GM19395 (cell line): ENCODE results near the gene FBLN1.

Experiments used
- ATAC-seq: cut with Tn5 transposase; IDR thresholded peaks from one replicate; pipeline ENCODE4 v1.9.1; 2021; ENCODE audit warnings: mild to moderate bottlenecking, moderate library complexity; ENCODE audit not compliant: unreplicated experiment

The FBLN1 gene

DNA sequence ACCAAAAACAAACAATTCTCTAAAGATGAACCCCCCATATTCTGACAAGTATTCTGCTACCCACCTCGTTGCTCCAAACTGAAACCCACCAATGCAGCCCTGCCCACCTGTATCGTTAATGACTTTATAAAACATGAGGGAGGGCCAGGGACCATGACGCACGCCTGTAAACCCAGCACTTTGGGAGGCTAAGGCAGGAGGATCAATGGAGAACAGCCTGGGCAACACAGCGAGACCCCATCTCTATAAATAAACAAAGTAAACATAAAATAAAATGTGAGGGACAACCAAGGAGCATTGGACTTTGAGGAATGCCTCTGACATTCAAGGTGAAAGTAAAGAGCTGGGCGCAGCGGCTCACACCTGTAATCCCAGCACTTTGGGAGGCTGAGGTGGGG lies 129.2 kb downstream of the FBLN1 start:
- no peak for ATAC-seq

DNA sequence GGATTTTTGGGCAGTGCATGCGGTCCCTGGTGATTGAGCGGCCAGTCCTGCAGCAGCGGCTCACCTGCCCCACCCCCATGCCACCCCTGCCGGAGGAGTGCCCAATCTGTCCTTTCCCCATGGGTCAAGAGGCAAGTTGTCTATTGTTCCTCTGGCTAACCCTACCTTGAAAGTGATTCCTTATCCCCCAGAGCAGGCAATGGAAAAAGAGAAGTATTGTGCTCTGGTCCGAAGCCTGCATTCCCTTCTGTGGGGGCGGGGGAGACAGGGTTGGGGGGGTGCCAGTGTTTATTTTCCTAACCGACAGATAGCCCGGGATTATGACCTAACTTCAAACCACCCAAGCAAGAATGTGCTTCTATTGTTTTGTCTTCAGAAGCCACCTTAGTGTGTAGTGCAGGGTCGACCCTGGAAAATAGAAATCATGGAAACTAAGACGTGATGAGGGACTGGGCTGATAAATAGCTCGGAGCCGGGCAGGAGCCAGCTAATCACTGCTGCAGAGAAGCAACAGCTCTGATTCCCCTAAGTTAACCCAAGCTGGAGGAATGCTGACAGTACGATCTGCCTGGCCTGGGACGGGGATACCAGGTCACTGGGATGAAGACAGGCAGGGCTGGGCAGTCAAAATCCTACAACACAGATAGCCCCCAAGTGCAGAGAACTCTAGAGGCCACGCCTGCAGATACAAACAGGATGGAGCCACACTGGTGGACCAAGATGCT lies 130.3 kb downstream of the FBLN1 start:
- no peak for ATAC-seq

DNA sequence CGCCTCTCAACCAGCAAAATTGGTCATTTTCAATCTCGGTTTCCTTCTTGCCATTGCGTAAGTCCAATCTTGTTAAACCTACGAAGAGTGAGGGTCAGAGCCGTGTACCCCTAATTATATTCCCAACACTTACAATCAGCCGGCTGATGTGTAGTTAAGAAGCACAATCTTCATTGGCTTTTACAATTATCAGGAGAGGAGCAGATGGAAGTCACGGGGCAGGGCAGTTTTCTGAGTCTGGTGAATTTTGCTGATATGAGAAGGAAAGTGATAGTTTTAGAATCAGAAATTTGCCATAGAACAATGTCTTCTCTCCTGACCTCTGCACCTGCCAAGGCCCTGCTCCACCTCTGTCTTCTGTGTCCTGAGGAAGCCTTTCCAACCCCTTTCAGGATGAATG lies 134.0 kb downstream of the FBLN1 start:
- ATAC-seq = no peak

DNA sequence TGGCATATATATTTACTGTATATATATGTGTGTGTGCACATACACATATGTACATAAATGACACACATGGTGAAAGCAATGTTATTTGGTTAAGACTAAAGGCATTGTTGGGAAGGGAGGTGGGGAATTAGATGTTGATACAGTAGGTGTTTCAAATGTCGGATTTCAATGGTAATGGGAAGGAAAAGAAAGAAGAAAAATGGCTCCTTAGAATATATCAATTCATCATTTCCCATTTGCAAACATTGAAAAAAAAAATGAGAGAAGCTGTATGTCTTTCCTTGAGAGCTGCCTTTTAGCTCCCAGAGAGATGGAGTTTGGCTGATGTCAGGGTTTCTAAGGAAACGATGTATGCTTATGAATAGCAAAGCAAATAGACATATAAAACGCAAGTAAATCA lies 135.5 kb downstream of the FBLN1 start:
- ATAC-seq = no peak

DNA sequence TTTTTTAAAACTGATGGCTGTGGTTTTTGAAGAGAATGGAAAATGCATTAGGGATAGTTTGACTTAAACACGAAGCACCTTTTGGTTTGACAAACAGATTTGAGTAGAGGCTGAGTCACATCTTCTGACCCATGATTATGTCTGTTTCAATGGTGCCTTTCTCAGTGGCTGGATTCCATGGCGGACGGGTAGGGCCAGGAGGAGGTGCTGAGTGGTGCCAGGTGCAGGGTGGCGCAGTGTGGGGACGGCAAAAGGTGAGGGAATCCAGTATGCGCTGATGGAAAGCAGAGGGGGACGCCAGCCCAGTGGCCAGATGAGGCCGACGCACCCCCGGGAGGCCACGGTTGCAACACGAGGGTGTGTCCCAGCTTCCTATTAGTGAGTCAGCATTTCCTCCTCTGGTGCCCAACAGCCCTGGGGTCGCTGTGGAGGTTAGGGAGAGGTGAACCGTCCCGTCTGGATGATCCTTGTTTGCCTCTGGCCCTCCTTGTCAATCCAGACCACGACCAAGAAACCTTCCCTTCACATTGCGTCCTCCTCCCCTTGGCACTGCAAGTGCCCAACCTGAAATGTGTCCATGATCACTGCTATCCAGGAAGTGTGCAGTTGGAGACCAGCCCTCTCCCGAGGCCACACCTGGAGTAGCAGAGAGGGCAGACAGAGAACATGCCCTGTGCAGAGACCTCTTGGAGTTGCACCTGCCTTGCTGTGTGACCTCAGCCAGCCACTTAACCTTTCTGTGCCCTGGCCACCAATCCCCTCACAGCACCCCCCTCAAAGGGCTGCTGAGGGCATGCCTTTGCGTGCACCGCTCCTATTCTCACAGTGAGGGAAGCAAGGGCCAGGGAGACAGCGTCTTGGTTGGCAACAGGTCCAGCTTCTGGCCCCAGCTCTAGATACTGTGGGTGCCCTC lies 136.4 kb downstream of the FBLN1 start:
- no peak for ATAC-seq

DNA sequence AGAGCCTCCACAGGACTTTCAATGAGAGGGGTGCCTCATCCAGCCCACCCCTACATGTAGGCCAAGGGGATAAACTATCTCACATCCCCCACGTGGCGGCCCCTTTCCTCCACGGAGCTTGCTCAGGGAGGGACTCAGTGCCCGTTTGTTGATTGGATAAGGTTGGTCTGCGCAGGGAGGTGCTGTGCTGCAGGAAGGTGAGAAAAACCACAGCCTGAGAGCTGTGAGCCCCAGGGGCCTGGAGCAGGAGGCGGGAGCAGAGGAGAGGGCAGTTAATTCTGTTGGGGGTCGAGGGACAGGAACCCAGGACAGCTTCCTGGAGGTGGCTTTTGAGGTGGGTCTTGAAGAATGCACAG lies 137.0 kb downstream of the FBLN1 start:
- no peak for ATAC-seq

DNA sequence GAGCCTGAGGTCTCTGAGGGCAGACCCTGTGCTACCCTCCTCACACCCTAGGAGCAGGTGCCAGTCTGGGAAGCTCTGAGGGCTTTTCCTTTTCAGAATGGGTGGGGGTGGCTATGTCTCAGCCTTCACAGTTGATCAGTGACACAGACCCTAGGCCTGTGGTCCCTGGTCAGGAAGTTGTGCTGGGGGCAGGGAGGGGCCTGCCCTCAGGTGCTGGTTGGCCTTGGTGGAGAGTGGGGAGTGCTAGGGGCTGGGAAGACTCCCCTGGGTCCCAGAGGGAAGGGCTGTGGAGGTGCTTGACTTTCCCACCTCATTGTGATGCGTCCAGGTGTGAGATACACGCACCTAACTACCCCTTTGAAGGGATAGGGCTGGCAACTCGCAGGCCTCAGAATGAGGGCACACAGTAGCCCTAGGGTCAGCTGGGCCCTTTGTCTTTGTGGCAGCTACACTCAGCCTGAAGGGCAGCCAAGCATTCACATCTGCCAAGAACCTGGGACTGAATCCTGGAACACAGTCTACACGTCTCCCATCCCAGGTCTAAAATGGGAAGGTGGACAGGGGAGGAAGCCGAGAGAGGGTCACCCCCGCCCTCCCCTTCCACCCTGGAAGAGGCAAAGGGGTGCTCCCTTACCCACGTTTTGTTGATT lies 137.7 kb downstream of the FBLN1 start:
- ATAC-seq = no peak

DNA sequence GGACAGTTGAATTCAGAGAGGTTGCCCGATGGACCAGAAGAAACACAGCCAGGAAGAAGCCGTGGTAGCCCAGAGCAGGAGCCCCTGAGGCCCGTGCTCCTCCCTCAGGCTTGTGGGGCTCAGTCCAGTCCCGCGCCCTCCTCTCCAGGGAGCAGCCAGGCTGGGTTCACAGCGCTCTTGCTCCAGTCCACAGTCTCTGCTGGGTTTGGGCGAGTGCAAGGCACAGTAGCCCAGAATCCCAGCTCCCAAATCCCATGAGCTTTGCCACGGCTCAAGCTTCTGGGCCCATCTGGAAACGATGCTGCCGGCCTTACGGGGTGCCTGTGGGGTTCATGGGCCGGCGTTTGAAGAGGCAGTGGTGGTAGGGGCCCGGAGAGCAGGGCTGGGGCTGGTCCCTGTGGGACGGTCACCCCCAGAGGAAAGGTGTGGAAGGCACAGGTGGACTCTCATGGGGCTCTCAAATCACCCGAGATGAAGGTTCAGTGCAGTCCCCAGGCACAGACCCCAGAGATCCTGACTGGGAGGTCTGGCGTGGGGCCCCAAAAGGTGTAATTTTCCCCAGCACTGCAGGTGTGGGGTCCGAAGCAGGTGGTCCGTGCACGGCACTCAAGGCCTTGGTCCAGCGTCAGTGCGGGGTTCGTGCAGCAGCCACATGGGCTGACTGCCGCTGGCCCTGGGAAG lies 138.4 kb downstream of the FBLN1 start:
- no peak for ATAC-seq

DNA sequence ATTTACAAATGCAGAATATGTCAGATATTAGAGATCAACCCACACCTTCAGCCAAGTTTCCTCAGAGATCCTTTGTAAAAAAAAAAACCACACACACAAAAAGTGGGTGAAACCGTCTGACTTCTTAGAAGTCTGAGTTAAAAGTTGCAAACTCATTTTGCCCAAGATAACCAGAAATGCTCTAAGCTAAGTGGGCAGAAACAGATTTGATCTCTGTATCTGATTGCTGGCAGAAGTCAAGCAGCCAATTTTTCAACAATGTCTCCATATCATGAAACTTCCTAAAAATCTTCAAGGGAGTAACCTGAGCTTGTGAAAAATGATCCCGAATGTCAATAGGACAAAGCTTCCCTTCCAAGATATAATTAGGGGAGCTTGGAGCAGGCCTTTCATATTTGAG lies 140.3 kb downstream of the FBLN1 start:
- ATAC-seq = no peak

DNA sequence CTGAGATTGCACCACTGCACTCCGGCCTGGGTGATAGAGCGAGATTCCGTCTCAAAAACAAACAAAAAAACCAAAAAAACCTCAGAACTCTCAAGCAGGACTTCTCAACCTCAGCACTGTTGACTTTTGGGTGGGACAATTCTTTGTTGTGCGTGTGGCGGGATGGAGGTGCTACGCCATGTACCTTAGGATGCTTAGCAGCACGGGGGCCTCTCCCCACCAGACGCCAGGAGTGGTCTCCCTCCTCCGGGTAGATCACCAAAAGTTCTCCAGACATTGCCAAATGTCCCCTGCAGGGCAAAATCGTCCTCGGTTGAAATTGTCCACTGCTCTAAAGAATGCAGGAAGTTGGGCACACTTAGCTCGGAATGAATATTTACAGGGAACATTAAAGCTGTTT lies 142.0 kb downstream of the FBLN1 start:
- ATAC-seq = no peak

DNA sequence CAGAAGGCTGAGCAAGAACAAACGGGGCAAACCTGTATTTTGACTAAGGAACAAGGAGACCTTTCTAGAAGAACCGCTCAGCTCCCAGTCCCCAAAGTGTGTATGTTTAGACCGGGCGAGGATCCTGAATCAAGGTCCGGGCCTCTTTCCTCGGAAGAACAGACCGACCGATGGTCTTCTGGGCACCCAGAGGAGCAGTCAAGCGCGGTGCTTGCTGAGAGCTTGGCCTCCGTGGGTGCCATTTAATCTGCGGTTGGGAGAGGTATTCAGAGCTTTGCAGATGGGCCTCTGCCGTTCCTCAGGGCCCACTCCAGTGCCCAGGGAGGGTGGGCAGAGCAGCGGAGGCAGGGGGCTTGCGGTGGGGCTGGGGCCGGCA lies 142.5 kb downstream of the FBLN1 start:
- no peak for ATAC-seq

DNA sequence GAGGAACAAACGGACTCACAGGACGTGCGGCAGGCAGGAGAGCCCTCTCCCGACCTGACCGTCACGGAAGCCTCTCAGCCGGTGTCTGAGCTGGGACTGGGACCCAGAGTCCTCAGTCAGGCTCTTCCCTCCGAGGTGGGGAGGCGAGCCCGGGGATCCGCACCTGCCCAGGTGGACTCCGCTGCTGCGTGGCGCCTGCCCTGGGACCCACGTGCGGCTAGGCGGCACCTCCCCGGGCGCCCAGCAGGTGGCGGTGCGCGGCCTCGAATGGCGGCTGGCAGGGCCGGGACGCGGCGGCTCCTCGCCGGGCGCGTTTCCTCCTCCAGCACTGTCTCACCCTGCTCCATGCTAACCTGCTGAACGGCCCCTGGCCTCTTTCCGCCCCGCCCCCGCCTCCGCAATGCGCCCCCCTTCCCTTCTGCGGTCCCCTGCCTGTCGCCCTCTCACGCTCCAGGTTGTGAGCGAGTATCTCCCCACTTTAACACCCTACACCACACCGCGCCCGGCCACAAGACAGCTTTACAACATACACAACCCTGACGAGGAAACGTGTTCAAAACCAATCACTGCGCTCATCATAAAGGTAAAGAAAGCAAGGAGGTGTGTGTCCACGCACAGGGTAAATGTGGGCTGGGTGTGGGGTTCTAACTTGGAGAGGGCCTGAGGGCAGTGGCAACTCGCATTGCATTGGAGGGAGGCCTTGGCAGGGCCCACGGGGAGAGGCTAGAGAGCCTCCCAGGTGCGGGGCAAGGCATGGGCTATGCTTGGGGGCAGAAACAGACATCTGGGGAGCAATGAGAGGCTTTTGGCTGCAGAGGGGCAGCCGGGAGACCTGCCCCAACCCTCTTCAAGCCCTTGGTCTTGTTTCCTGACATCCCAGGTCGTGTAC lies 143.1 kb downstream of the FBLN1 start:
- no peak for ATAC-seq

DNA sequence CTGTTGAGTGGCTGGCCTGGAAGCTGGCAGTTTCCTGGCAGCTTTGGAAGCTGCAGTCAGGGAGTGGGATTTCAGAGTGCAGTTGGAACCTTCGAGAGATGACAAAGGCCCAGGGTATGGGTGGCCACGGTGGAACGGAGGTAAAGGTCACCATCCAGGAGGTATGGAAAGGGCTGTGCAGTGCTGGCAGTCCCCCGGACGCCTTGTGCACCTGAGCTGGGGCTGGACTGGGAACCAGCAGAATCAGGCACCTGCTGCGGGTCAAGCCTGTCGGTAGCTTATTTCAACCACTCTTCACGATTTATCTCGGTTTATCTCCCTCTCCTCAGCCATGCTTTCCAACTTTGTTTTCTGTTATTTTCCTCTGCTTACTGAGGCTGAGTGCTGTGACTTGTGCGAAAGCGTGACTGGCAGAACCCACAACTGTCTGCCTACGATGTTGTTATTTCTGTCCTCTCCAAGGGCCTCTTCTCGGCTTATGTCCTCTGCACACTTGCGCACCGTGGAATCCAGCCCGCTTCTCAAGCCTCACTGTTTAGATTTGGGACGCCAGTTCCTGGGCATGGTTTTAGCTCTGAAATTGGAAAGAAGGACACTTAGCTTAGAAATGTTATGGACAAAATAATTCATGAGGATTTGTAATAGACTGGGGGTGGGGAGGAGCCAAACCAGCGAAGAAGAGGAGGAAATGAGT lies 145.0 kb downstream of the FBLN1 start:
- ATAC-seq = no peak

DNA sequence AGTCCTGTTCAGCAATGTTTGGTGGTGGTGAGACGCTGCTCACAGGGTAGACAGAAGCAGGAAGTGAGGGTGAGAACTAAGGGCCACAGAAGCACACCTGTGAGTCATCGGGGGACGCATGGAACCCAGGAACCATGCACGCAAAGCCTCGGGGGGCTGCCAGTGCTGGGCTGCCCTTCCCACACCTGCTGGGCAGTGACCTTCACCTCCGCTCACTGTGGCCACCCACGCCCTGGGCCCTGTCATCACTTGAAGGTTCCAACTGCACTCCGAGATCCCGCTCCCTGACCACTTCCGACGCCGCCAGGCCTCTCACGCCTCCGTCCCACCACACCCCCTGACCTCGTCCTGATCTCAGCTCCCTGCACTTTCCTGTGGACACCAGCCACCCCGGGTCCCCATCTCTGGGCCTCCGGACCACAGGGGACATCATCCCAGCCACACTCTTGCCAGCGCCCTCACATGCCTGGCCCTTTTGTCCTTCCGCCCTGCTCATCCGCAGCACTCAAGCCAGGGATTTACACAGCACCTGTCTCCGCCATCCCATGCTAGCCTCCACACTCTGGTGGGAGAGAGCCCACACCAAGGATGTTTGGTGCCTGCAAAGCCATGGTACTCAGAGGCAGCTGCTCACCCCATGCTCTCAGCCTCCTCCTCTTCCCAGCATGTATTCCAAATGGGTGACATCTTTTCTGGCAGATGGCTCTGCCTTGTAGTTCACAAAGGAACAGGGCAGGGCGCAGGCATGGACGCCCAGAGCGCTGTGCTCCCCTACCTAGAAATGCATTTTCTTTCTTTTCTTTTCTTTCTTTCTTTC lies 145.8 kb downstream of the FBLN1 start:
- ATAC-seq = no peak

DNA sequence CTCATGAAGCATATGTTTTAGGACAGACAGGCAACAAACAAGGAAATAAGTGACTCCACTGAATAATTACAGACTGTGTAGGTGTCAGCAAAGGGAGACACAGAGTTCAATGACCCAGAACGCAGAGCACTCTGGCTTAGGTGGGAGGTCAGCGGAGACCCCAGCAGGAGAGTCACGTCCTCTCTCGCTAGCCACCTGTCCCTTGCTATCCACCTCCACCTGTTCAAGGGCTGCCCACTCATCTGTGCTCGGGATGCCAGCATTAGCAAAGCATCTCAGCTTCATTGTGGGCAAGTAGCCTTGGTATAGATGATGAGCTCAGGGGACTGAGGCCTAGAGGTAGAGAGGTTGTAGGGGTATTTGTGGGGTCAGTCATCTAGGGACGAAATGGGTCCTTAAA lies 147.1 kb downstream of the FBLN1 start:
- no peak for ATAC-seq

DNA sequence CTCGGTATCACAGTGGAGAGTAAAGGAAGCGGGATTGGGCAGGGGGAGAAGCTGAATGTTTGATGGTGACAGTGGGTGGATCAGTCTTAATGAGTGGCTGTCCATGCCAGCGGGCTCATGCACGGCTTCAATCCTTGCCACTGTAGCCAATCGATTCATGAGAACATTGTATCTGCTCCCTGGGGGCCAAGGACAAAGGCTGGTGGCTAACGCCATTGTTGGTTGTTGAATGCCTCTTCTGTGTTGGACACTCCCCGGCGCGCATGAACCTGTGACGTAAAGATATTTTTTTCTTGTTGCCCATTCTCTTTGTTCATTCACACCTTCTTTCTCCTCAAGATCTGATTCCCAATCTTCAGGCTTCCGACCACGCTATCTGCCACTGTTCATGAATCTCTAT lies 148.0 kb downstream of the FBLN1 start:
- no peak for ATAC-seq
